Panc1 (cell line): Measurements from ENCODE around the gene AFP.

ENCODE experiments used
- CTCF ChIP-seq: fragments of 450-650 bp; IDR thresholded peaks from 2 replicates; pipeline ENCODE4 v1.5.1; 2017; ENCODE audit warnings: mild to moderate bottlenecking
- POLR2AphosphoS5 ChIP-seq: IDR thresholded peaks from 2 replicates; pipeline ENCODE4 v1.6.1; 2012; ENCODE audit warnings: mild to moderate bottlenecking, low read depth, low read length, moderate library complexity
- SIN3A ChIP-seq: IDR thresholded peaks from 2 replicates; pipeline ENCODE4 v1.6.1; 2012; ENCODE audit warnings: low read depth, mild to moderate bottlenecking, low read length, moderate library complexity, borderline replicate concordance; ENCODE audit not compliant: insufficient read depth
- TF ChIP-seq, protein P1 (sequence below), 2 experiments: IDR thresholded peaks; 2 replicates each; pipeline ENCODE4 v1.6.1; 2011 to 2012; ENCODE audit warnings: low read depth in 2 of 2, control low read depth in 1 of 2, low read length in 1 of 2, mild to moderate bottlenecking in 1 of 2, moderate library complexity in 1 of 2; ENCODE audit not compliant: insufficient read depth in 1 of 2

- TF ChIP-seq CTCF (no peak), POLR2AphosphoS5 (no peak), SIN3A (no peak)
- TF ChIP-seq, protein P1, sequence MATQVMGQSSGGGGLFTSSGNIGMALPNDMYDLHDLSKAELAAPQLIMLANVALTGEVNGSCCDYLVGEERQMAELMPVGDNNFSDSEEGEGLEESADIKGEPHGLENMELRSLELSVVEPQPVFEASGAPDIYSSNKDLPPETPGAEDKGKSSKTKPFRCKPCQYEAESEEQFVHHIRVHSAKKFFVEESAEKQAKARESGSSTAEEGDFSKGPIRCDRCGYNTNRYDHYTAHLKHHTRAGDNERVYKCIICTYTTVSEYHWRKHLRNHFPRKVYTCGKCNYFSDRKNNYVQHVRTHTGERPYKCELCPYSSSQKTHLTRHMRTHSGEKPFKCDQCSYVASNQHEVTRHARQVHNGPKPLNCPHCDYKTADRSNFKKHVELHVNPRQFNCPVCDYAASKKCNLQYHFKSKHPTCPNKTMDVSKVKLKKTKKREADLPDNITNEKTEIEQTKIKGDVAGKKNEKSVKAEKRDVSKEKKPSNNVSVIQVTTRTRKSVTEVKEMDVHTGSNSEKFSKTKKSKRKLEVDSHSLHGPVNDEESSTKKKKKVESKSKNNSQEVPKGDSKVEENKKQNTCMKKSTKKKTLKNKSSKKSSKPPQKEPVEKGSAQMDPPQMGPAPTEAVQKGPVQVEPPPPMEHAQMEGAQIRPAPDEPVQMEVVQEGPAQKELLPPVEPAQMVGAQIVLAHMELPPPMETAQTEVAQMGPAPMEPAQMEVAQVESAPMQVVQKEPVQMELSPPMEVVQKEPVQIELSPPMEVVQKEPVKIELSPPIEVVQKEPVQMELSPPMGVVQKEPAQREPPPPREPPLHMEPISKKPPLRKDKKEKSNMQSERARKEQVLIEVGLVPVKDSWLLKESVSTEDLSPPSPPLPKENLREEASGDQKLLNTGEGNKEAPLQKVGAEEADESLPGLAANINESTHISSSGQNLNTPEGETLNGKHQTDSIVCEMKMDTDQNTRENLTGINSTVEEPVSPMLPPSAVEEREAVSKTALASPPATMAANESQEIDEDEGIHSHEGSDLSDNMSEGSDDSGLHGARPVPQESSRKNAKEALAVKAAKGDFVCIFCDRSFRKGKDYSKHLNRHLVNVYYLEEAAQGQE (IDR thresholded peaks at IDR 0.05; ENCODE audit: insufficient read depth in 1 of 2, low read depth in 2 of 2, low read length in 1 of 2), result no peak
Observed at GRCh38 chr4:73505567-73505966, 69.5 kb downstream of the AFP start.
